ENCODE data around the gene HAGH.

The HAGH gene

DNA sequence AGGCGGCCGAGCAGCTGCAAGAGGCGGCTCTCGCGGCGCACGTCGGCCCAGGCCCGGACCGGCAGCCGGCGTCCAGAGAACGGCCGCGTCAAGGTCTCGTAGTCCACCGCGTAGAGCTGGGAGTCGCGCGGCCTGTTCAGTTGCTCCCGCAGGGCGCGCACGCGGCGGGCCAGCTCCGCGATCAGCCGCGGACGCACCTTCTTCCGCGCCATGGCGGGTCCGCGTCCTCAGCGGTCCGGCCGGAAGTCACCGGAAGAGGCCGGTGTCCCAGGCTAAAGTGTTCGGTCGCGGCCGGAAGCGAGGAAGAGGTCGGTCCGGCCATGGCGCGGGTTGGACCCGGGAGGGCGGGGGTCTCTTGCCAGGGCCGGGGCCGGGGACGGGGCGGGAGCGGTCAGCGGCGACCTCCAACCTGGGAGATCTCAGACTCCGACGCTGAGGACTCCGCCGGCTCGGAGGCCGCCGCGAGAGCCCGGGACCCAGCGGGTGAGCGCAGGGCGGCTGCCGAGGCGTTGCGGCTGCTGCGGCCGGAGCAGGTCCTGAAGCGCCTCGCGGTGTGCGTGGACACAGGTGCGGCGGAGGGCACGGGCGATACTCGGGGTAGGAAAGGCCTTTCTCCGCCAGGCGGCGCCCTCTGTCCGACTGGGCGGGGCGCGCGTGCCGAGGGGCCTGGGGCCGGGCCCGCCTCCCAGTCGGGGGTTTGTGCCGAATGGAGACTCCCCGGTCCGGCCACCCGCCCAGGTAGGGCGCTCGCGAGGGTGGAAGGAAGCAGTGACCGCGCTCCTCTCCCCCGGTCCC lies 53.5 kb downstream of the HAGH start, which contains the start of gene MRPS34:
Gene MRPS34, minus strand, starts transcription at position 227 of the 795 bp plus-strand sequence. Its CDS starts 15 bp downstream, at position 212.
- peak; percentile 82 for DNase-seq

- DNase-seq: peak; percentile 62
These were observed 54.2 kb downstream of the HAGH start, which contains the start of gene EME2 for GRCh38 chr16:1772362-1772907. Gene EME2 (plus strand): TSS chr16:1772810. CDS start chr16:1773228, 418 bp downstream.

GRCh38 chr16:1771864-1772361 lies 54.7 kb downstream of the HAGH start:
- no peak for DNase-seq

GRCh38 chr16:1771188-1771863 lies 55.3 kb downstream of the HAGH start, which contains the start of gene NME3:
Gene NME3 (minus strand): TSS chr16:1771543. CDS start chr16:1771534, 9 bp downstream.
- peak; percentile 83 for DNase-seq

DNA sequence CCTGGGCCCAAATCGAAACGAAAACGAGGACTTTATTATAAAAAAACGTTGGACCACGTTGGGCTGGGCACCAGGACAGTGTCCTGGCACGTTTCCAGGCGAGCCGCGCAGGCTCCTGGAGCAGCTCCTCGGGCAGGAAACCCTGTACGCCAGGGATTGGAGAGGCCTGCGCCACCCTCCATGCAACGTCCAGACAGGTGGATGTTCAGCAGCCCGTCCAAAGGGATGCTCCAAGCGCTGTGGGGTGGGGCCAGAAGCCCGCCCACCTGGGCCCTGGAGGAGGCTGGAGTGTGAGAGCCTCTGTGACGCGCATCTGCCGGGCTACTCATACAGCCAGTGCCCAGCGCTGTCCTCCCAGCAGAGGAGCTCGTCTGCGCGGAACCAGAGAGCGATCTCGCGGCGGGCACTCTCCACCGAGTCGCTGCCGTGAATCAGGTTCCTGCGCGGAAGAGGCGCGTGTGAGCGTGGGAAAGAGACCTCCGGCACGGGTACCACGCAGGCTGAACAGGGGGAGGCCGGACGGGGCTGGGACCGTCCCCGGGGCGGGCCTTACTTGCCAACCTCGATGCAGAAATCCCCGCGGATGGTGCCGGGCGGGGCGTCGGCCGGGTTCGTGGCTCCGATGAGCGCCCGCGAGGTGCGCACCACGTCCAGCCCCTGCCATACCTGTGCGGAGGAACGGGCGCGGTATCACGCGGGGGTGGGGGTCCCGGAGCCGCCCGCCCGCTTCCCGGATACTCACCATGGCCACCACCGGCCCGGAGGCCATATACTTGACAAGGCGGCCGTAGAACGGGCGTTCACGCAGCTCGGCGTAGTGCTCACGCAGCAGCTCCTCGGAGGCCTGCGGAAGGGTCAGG lies 56.1 kb downstream of the HAGH start:
- peak; percentile 50 for DNase-seq

DNA sequence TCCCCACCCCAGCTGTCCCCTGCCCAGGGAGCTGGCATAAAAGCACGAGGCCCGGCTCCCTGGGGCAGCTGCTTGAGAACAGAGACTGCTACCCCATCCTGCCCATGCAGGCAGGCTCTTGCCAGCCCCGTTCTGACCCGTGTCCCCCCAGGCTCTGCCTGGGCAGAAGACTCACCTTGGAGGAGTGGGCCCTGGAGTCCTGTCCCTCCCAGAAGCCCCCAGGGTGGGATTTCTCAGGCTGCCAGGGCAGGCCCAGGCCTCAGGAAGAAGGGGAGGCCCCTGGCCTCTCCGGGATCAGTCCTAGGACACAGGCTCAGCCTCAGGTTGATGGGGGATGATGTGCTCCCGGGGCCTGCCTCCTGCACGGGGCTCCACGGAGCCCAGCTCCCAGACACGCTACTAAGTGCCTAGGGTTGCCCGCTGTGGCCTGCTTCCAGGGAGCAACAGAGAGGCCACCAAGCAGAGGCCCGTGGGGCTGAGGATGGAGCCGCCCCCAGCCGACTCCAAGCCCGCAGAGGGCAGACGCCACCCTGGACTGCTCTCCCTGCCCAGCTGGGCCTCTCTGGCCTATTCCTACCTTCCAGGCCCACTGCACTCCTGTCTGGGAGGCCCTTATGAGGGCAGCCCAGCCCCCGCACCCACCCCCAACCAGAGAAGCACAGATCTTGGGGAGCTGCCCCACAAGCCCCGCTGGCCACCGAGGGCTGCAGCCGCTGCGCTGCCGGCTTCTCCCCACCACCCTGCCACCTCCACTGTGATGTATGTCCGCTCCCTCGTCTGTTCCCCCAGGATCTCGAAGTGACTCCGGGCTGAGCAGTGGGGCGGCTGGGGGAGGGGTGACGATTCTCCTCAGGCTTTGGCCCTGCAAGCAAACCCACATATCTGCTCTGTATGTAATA lies 57.0 kb downstream of the HAGH start:
- no peak for DNase-seq

DNA sequence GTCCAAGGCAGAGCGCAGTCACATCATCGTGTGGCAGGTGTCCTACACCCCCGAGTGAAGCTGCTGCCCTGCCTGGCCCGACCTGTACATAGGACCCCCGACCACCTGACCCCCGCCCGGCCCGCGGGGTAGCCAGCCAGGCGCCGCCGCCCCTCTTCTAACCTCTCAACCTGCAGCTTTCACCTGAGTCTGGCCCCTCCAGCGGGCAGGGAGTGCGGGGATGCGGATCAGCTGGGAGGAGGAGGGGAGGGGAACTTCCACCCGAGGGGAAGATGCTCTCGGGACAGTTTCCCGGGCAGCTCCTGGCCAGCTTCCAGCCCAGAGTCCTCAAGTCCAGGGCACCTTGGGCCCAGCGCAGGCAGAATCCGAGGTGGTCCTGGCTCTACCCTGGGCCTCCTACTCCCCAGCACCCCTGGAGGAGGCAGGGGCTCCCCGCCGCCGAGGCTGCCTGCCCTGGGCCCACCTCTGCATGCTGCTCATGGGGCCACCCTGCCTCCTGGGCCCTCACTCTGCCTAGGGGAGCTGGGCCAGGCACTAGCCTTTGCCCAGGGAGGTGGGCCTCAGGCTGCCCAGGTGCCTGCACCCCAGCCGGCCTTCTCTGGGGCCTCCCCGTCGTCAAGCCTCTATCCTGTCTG lies 57.7 kb downstream of the HAGH start:
- DNase-seq: no peak

GRCh38 chr16:1768061-1768766 lies 58.4 kb downstream of the HAGH start:
- no peak for DNase-seq

GRCh38 chr16:1767116-1767994 lies 59.3 kb downstream of the HAGH start:
- DNase-seq: no peak

DNA sequence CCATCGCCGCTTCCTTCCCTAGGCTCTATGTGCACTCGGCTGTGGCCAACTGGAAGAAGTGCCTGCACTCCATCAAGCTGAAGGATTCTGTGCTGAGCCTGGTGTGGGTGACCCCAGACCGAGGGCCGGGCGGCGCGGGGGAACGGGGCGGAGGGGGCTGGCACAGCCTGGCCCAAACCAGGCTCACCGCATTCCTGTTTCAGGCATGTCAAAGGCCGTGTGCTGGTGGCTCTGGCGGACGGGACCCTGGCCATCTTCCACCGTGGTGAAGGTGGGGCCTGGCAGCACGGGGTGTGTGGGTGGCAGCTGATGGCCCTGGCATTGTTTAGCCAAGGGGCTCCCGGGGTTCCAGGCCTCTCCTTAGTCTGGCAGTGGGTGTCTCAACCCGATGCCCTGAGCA lies 59.9 kb downstream of the HAGH start:
- no peak for DNase-seq

DNA sequence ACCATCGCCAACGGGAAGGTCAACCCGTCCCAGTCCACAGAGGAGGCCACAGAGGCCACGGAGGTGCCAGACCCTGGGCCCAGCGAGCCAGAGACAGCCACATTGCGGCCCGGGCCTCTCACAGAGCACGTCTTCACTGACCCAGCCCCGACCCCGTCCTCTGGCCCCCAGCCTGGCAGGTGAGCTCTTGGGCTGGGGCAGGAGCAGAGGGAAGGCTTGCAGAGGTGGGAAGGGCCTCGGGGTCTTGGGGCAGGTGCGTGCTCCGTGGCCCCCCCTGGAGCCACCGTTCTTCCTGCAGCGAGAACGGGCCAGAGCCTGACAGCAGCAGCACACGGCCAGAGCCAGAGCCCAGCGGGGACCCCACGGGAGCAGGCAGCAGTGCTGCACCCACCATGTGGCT lies 60.4 kb downstream of the HAGH start:
- no peak for DNase-seq

- DNase-seq: no peak
These were observed 60.8 kb downstream of the HAGH start for GRCh38 chr16:1765826-1766225.

DNA sequence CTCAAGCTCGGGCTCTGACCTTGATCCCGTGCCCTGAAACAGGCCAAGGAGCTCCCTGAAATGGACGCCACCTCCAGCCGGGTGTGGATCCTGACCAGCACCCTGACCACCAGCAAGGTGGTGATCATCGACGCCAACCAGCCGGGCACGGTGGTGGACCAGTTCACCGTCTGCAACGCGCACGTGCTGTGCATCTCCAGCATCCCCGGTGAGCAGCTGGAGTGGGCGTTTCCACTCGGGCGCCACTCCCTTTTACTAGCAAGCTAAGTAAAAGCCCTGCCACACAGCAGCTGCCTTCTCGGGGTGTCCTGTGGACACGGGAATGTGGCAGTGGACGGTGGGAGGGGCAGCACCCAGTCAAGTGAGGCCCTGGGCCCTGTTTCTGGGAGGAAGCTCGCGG lies 61.7 kb downstream of the HAGH start:
- no peak for DNase-seq

GRCh38 chr16:1763521-1764511 lies 62.8 kb downstream of the HAGH start:
- no peak for DNase-seq

DNA sequence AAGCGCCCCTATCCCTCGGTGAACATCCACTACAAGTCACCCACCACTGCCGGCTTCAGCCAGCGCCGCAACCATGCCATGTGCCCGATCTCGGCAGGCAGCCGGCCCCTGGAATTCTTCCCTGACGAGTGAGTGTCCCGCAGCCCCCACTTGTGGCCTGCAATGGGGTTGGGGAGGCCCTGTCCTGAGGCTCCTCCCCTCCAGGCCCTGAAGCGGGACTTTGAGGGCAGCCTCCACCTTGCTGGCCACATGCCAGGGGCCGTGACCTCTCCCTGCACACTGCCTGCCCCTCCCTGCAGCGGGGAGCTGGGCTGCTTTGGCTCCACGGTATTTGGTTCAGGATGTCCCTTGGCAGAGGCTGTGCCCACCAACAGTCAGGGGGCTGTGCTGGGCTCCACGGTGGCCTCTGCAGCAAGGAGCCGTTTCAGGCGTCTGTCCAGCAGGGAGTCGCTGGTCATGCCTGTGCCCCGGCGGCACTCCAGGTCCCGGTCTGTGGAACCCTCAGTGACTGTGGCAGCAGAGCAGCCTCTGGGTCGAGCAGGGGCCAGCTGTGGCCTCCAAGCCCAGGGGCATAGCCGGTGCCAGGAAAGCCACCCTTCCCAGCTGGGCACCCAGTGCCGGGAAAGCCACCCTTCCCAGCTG lies 63.6 kb downstream of the HAGH start:
- no peak for DNase-seq

GRCh38 chr16:1762196-1762878 lies 64.3 kb downstream of the HAGH start:
- DNase-seq: no peak

DNA sequence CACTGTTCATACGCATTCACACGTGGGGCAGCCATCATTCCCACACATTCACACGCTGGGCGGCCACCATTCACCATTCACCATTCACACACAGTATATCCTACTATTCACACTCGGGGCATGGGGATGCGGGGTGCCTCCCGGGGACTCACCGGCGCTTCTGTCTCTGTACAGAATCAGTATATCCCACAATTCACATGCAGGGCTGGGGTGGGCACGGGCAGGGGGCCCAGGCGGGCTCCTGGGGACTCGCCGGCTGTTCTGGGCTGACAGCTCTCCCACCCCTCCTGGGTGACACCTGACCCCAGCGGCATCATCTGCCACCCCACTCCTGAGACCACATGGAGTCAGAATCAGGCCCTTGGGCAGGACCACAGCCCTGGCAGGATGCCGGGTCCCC lies 64.9 kb downstream of the HAGH start:
- DNase-seq: no peak
